Mononuclear cell (primary cell): ENCODE measurements around the gene EID3. TPM values are rescaled to one million over a fixed set of nuclear protein-coding genes. Genes with fewer than 3 reads are reported as not detected.
"Not testable (repeated sequence)": the region's sequence is repeated elsewhere in the genome, so short reads cannot be mapped to it uniquely, and the experiment has no call there.

Source experiments
- H3K27me3 ChIP-seq: 2 replicates; pipeline ENCODE4 v1.6.0; 2011; ENCODE audit warnings: low read length, control low read depth; ENCODE audit not compliant: insufficient read depth
- H3K4me1 ChIP-seq: 2 replicates; pipeline ENCODE4 v1.5.1; 2011; ENCODE audit warnings: mild to moderate bottlenecking, low read length, control low read depth; ENCODE audit not compliant: insufficient read depth
- H3K4me3 ChIP-seq: 2 replicates; pipeline ENCODE4 v1.5.1; 2011; ENCODE audit warnings: mild to moderate bottlenecking, low read length, moderate library complexity
- H3K9me3 ChIP-seq: 2 replicates; pipeline ENCODE4 v1.5.1; 2011; ENCODE audit warnings: low read depth, mild to moderate bottlenecking, control low read depth, low read length
- total RNA-seq: library from RNA; depleted of rRNA; stranded (reverse); fragments of >200 nt; gene quantifications from one replicate; pipeline ENCODE4 v1.2.3, GENCODE V29; 2012

Gene EID3
- total RNA-seq, 1 donor, result 19.9 TPM

- H3K4me1 ChIP-seq, result peaks cover 10% of the 10 kb centered on the region
- H3K27me3 ChIP-seq, result no peaks in the 10 kb centered on the region
- H3K9me3 ChIP-seq, result no peaks in the 10 kb centered on the region
- no peak overlapping the region for H3K4me3 ChIP-seq
These were observed 21.9 kb upstream of the EID3 start for GRCh38 chr12:104281636-104282035.

- Histone ChIP-seq H3K27me3 (no peaks in the 10 kb centered on the region), H3K9me3 (no peaks in the 10 kb centered on the region), H3K4me3 (no peak overlapping the region), H3K4me1 (peaks cover 11% of the 10 kb centered on the region)
These were observed 21.4 kb upstream of the EID3 start for GRCh38 chr12:104282109-104282508.

- H3K9me3 ChIP-seq, result no peaks in the 10 kb centered on the region
- H3K4me1 ChIP-seq, result peaks cover 34% of the 10 kb centered on the region
- no peaks in the 10 kb centered on the region for H3K27me3 ChIP-seq
- H3K4me3 ChIP-seq, result no peak overlapping the region
These were observed 17.6 kb upstream of the EID3 start for GRCh38 chr12:104285740-104286515.

GRCh38 chr12:104286516-104287482, 16.7 kb upstream of the EID3 start:
- peaks cover 34% of the 10 kb centered on the region for H3K4me1 ChIP-seq
- H3K27me3 ChIP-seq, result no peaks in the 10 kb centered on the region
- no peaks in the 10 kb centered on the region for H3K9me3 ChIP-seq
- H3K4me3 ChIP-seq, result peak overlapping the region; percentile 49

- Histone ChIP-seq H3K4me1 (peaks cover 34% of the 10 kb centered on the region), H3K4me3 (peak overlapping the region; percentile 49), H3K9me3 (no peaks in the 10 kb centered on the region), H3K27me3 (no peaks in the 10 kb centered on the region)
These were observed 14.8 kb upstream of the EID3 start for GRCh38 chr12:104288635-104289274.

GRCh38 chr12:104290320-104290719, 13.2 kb upstream of the EID3 start:
- no peak overlapping the region for H3K4me3 ChIP-seq

GRCh38 chr12:104290855-104291254, 12.7 kb upstream of the EID3 start:
- Histone ChIP-seq H3K4me1 (peaks cover 38% of the 10 kb centered on the region), H3K9me3 (no peaks in the 10 kb centered on the region), H3K27me3 (no peaks in the 10 kb centered on the region), H3K4me3 (no peak overlapping the region)

More at GRCh38 chr12:104290320-104290719, 13.2 kb upstream of the EID3 start:
- H3K4me1 ChIP-seq, result peaks cover 38% of the 10 kb centered on the region
- no peaks in the 10 kb centered on the region for H3K9me3 ChIP-seq
- H3K27me3 ChIP-seq, result no peaks in the 10 kb centered on the region

- Histone ChIP-seq H3K4me1 (peaks cover 28% of the 10 kb centered on the region), H3K9me3 (no peaks in the 10 kb centered on the region), H3K4me3 (no peak overlapping the region), H3K27me3 (no peaks in the 10 kb centered on the region)
These were observed 11.5 kb upstream of the EID3 start for GRCh38 chr12:104291867-104292524.

- Histone ChIP-seq H3K4me1 (peaks cover 21% of the 10 kb centered on the region), H3K27me3 (no peaks in the 10 kb centered on the region), H3K4me3 (no peak overlapping the region), H3K9me3 (no peaks in the 10 kb centered on the region)
These were observed 10.4 kb upstream of the EID3 start for GRCh38 chr12:104292872-104293794.

GRCh38 chr12:104294158-104294859, 9.2 kb upstream of the EID3 start:
- H3K9me3 ChIP-seq, H3K27me3 ChIP-seq, H3K4me3 ChIP-seq: not testable (repeated sequence)
- H3K4me1 ChIP-seq, result peaks cover 14% of the 10 kb centered on the region

- peaks cover 7% of the 10 kb centered on the region for H3K4me1 ChIP-seq
- no peaks in the 10 kb centered on the region for H3K27me3 ChIP-seq
- H3K9me3 ChIP-seq, result no peaks in the 10 kb centered on the region
- no peak overlapping the region for H3K4me3 ChIP-seq
These were observed 8.4 kb upstream of the EID3 start for GRCh38 chr12:104294927-104295668.

GRCh38 chr12:104295954-104296353, 7.6 kb upstream of the EID3 start:
- Histone ChIP-seq H3K27me3 (no peaks in the 10 kb centered on the region), H3K4me3 (no peak overlapping the region), H3K9me3 (no peaks in the 10 kb centered on the region), H3K4me1 (peaks cover 5% of the 10 kb centered on the region)

GRCh38 chr12:104296718-104297117, 6.8 kb upstream of the EID3 start:
- Histone ChIP-seq H3K9me3 (no peaks in the 10 kb centered on the region), H3K4me3 (no peak overlapping the region), H3K27me3 (no peaks in the 10 kb centered on the region), H3K4me1 (peaks cover 5% of the 10 kb centered on the region)
